Thyroid gland (tissue), 4 donors: ENCODE measurements around the gene SP110.

Experiments used
- CTCF ChIP-seq, 6 experiments: fragments of 200-600 bp in 3 of 6; fragments of 450-650 bp in 3 of 6; sonication (generic) in 3 of 6; IDR thresholded peaks; one replicate each; pipeline ENCODE4 v1.5.1; 2016 to 2019; ENCODE audit warnings: antibody characterized with exemption in 6 of 6, mild to moderate bottlenecking in 2 of 6, inconsistent platforms in 1 of 6, moderate library complexity in 1 of 6
- POLR2A ChIP-seq, 2 donors: fragments of 450-650 bp; IDR thresholded peaks; one replicate each; pipeline ENCODE4 v1.6.1; 2017; ENCODE audit warnings: antibody characterized with exemption in 2 of 2, mild to moderate bottlenecking in 2 of 2, moderate library complexity in 1 of 2

DNA sequence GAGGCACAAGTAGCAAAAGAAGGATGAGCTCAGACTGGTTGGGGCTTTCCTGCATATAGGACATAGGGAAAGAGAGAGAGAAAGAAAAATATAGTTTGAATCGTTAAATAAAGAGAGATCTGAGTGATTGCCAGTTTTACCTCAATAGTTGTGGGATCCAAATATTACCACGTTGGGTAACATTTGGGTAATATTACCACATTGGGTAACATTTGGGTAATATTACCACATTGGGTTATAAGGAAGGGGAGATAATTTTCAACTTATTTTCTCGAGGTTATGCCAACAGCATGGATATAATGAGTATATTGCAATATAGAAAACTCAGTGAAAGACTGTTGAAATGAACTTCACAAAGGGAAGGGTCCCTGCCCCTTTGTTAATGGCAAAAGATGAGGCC, 26.4 kb upstream of the SP110 start:
- TF ChIP-seq POLR2A (IDR thresholded peaks at IDR 0.05): no peak
- TF ChIP-seq CTCF (IDR thresholded peaks at IDR 0.05): no peak
